Fibroblast of lung (primary cell): Measurements from ENCODE around the gene CHST1.

Source experiments
- EZH2 ChIP-seq: IDR thresholded peaks from 2 replicates; pipeline ENCODE4 v1.5.1; 2012; ENCODE audit warnings: low read length, control low read depth, mild to moderate bottlenecking; ENCODE audit errors: missing control alignments
- TF ChIP-seq, protein P1 (sequence below), 2 donors: IDR thresholded peaks in 1 of 2; conservative IDR thresholded peaks in 1 of 2; 1 replicate in 1 of 2; 2 replicates in 1 of 2; pipeline ENCODE4 v1.5.1; 2011 to 2012; ENCODE audit warnings: low read length in 2 of 2, control low read depth in 1 of 2, inconsistent platforms in 1 of 2, low read depth in 1 of 2, mild to moderate bottlenecking in 1 of 2

DNA sequence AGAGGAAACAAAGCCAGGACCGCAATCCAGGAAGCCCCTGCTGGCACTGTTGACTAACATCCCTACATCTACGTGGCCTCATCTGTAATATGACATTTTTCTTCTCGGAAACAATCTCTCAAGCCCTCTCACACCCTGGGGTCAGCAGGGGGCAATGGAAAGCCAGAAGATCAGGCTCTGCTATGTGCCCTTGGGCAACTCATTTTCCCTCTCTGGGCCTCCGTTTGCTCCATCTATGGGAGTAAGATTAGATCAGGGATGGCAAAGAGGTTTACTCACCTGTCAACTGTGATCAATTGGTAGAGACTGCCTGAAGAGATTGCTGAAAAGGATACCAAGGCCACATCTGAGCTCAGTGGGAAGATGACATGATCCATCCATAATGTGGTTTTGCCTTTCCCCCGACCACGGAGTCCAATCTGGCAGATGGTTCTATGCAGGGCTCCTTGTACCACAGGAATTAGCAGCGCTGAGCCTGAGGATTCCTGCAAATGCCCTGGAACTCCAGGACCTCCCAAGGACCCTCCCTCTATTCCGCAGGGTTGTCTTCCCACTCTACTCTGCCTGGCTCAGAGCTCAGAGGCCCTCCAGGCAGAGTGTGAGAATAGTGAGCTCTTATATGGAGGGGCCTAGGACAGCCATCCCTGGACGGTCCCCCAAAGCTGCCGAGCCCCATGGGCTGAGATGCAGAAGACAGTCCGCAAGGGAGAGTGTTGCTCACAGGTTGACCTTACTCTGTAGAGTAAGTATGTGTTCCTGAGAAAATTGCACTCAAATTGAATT lies 66.1 kb downstream of the CHST1 start:
- TF ChIP-seq EZH2 = no peak
- TF ChIP-seq, protein P1, sequence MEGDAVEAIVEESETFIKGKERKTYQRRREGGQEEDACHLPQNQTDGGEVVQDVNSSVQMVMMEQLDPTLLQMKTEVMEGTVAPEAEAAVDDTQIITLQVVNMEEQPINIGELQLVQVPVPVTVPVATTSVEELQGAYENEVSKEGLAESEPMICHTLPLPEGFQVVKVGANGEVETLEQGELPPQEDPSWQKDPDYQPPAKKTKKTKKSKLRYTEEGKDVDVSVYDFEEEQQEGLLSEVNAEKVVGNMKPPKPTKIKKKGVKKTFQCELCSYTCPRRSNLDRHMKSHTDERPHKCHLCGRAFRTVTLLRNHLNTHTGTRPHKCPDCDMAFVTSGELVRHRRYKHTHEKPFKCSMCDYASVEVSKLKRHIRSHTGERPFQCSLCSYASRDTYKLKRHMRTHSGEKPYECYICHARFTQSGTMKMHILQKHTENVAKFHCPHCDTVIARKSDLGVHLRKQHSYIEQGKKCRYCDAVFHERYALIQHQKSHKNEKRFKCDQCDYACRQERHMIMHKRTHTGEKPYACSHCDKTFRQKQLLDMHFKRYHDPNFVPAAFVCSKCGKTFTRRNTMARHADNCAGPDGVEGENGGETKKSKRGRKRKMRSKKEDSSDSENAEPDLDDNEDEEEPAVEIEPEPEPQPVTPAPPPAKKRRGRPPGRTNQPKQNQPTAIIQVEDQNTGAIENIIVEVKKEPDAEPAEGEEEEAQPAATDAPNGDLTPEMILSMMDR (conservative IDR thresholded peaks at IDR 0.05 in 1 of 2, IDR thresholded peaks at IDR 0.05 in 1 of 2; ENCODE audit: low read depth in 1 of 2, low read length in 2 of 2) = no peak
